Measurements from ENCODE around the gene PTCD2. TPM values are rescaled to one million over a fixed set of nuclear protein-coding genes. Genes with fewer than 3 reads are reported as not detected.

The PTCD2 gene
- total RNA-seq, 1 experiment from 2014 or later, result 24.9 TPM

- Histone ChIP-seq H3K79me2 (ENCODE audit: low read length) (peaks cover 81% of the 10 kb centered on the region), H3K9ac (ENCODE audit: low read length) (no peak overlapping the region), H3K9me3 (ENCODE audit: low read length) (no peaks in the 10 kb centered on the region), H3K4me2 (ENCODE audit: low read depth, low read length, poor library complexity, severe bottlenecking) (no peak overlapping the region), H3K27me3 (ENCODE audit: low read length) (no peaks in the 10 kb centered on the region), H4K20me1 (ENCODE audit: insufficient read depth, low read depth, low read length) (no peaks in the 10 kb centered on the region), H3K4me1 (ENCODE audit: low read length) (peaks cover 36% of the 10 kb centered on the region), H3K27ac (ENCODE audit: low read length) (peak overlapping the region; percentile 47), H3K9me2 (replicated peaks; ENCODE audit: insufficient read depth, low read length) (no peaks in the 10 kb centered on the region), H2AFZ (ENCODE audit: low read length) (no peak overlapping the region), H3K36me3 (ENCODE audit: insufficient read depth, low read length) (peaks cover 32% of the 10 kb centered on the region), H3K4me3 (ENCODE audit: low read length) (no peak overlapping the region)
- no peak for DNase-seq
These were observed 38.2 kb upstream of the PTCD2 start for GRCh38 chr5:72281764-72282499.

- no peak overlapping the region for H3K4me2 ChIP-seq (ENCODE audit: low read depth, low read length, poor library complexity, severe bottlenecking)
- H3K27ac ChIP-seq (ENCODE audit: low read length), result peak overlapping the region; percentile 51
- no peaks in the 10 kb centered on the region for H4K20me1 ChIP-seq (ENCODE audit: insufficient read depth, low read depth, low read length)
- DNase-seq, result no peak
- no peaks in the 10 kb centered on the region for H3K9me2 ChIP-seq (replicated peaks; ENCODE audit: insufficient read depth, low read length)
- no peaks in the 10 kb centered on the region for H3K9me3 ChIP-seq (ENCODE audit: low read length)
- H3K9ac ChIP-seq (ENCODE audit: low read length), result peak overlapping the region; percentile 7; the same call in 1 of the 2 replicates
- peaks cover 38% of the 10 kb centered on the region for H3K4me1 ChIP-seq (ENCODE audit: low read length)
- H2AFZ ChIP-seq (ENCODE audit: low read length), result no peak overlapping the region
- no peaks in the 10 kb centered on the region for H3K27me3 ChIP-seq (ENCODE audit: low read length)
- H3K79me2 ChIP-seq (ENCODE audit: low read length), result peaks cover 76% of the 10 kb centered on the region
- no peak overlapping the region for H3K4me3 ChIP-seq (ENCODE audit: low read length)
- H3K36me3 ChIP-seq (ENCODE audit: insufficient read depth, low read length), result peaks cover 32% of the 10 kb centered on the region
These were observed 37.3 kb upstream of the PTCD2 start for GRCh38 chr5:72282878-72283277.

GRCh38 chr5:72283358-72283757, 36.8 kb upstream of the PTCD2 start:
- Histone ChIP-seq H3K9me3 (ENCODE audit: low read length) (no peaks in the 10 kb centered on the region), H4K20me1 (ENCODE audit: insufficient read depth, low read depth, low read length) (no peaks in the 10 kb centered on the region), H3K36me3 (ENCODE audit: insufficient read depth, low read length) (peaks cover 32% of the 10 kb centered on the region), H3K27me3 (ENCODE audit: low read length) (no peaks in the 10 kb centered on the region), H3K27ac (ENCODE audit: low read length) (peak overlapping the region; percentile 51), H3K4me1 (ENCODE audit: low read length) (peaks cover 38% of the 10 kb centered on the region), H2AFZ (ENCODE audit: low read length) (no peak overlapping the region), H3K9me2 (replicated peaks; ENCODE audit: insufficient read depth, low read length) (no peaks in the 10 kb centered on the region), H3K4me2 (ENCODE audit: low read depth, low read length, poor library complexity, severe bottlenecking) (no peak overlapping the region), H3K4me3 (ENCODE audit: low read length) (no peak overlapping the region), H3K9ac (ENCODE audit: low read length) (no peak overlapping the region), H3K79me2 (ENCODE audit: low read length) (peaks cover 75% of the 10 kb centered on the region)
- DNase-seq, result no peak

GRCh38 chr5:72284559-72285423, 35.4 kb upstream of the PTCD2 start:
- 0 out of 2 replicates have a peak overlapping the region, but pooled peaks have one; percentile 4 for H3K4me3 ChIP-seq (ENCODE audit: low read length)
- peaks cover 28% of the 10 kb centered on the region for H3K36me3 ChIP-seq (ENCODE audit: insufficient read depth, low read length)
- H3K79me2 ChIP-seq (ENCODE audit: low read length), result peaks cover 75% of the 10 kb centered on the region
- no peaks in the 10 kb centered on the region for H4K20me1 ChIP-seq (ENCODE audit: insufficient read depth, low read depth, low read length)
- peak overlapping the region; percentile 83 for H3K27ac ChIP-seq (ENCODE audit: low read length)
- peak overlapping the region; percentile 24 for H3K9ac ChIP-seq (ENCODE audit: low read length)
- H3K4me2 ChIP-seq (ENCODE audit: low read depth, low read length, poor library complexity, severe bottlenecking), result peak overlapping the region; percentile 52
- no peaks in the 10 kb centered on the region for H3K27me3 ChIP-seq (ENCODE audit: low read length)
- H3K4me1 ChIP-seq (ENCODE audit: low read length), result peaks cover 50% of the 10 kb centered on the region
- no peaks in the 10 kb centered on the region for H3K9me3 ChIP-seq (ENCODE audit: low read length)
- H2AFZ ChIP-seq (ENCODE audit: low read length), result no peak overlapping the region
- DNase-seq, result peak; percentile 66
- H3K9me2 ChIP-seq (replicated peaks; ENCODE audit: insufficient read depth, low read length), result no peaks in the 10 kb centered on the region

GRCh38 chr5:72285424-72285821, 34.8 kb upstream of the PTCD2 start:
- no peaks in the 10 kb centered on the region for H3K9me3 ChIP-seq (ENCODE audit: low read length)
- H3K27me3 ChIP-seq (ENCODE audit: low read length), result no peaks in the 10 kb centered on the region
- peaks cover 33% of the 10 kb centered on the region for H3K36me3 ChIP-seq (ENCODE audit: insufficient read depth, low read length)
- H3K27ac ChIP-seq (ENCODE audit: low read length), result peak overlapping the region; percentile 83
- DNase-seq, result no peak
- H3K4me2 ChIP-seq (ENCODE audit: low read depth, low read length, poor library complexity, severe bottlenecking), result peak overlapping the region; percentile 52
- peaks cover 56% of the 10 kb centered on the region for H3K4me1 ChIP-seq (ENCODE audit: low read length)
- H3K9ac ChIP-seq (ENCODE audit: low read length), result peak overlapping the region; percentile 24
- H4K20me1 ChIP-seq (ENCODE audit: insufficient read depth, low read depth, low read length), result no peaks in the 10 kb centered on the region
- no peak overlapping the region for H2AFZ ChIP-seq (ENCODE audit: low read length)
- H3K4me3 ChIP-seq (ENCODE audit: low read length), result 0 out of 2 replicates have a peak overlapping the region, but pooled peaks have one; percentile 4
- H3K79me2 ChIP-seq (ENCODE audit: low read length), result peaks cover 76% of the 10 kb centered on the region
- no peaks in the 10 kb centered on the region for H3K9me2 ChIP-seq (replicated peaks; ENCODE audit: insufficient read depth, low read length)

GRCh38 chr5:72286798-72287197, 33.4 kb upstream of the PTCD2 start:
- Histone ChIP-seq H4K20me1 (ENCODE audit: insufficient read depth, low read depth, low read length) (no peaks in the 10 kb centered on the region), H3K9ac (ENCODE audit: low read length) (no peak overlapping the region), H3K27ac (ENCODE audit: low read length) (peak overlapping the region; percentile 83), H3K36me3 (ENCODE audit: insufficient read depth, low read length) (peaks cover 31% of the 10 kb centered on the region), H3K79me2 (ENCODE audit: low read length) (peaks cover 63% of the 10 kb centered on the region), H2AFZ (ENCODE audit: low read length) (no peak overlapping the region), H3K27me3 (ENCODE audit: low read length) (no peaks in the 10 kb centered on the region), H3K4me1 (ENCODE audit: low read length) (peaks cover 66% of the 10 kb centered on the region), H3K4me2 (ENCODE audit: low read depth, low read length, poor library complexity, severe bottlenecking) (no peak overlapping the region), H3K4me3 (ENCODE audit: low read length) (no peak overlapping the region), H3K9me3 (ENCODE audit: low read length) (no peaks in the 10 kb centered on the region), H3K9me2 (replicated peaks; ENCODE audit: insufficient read depth, low read length) (no peaks in the 10 kb centered on the region)
- no peak for DNase-seq

- Histone ChIP-seq H3K4me2 (ENCODE audit: low read depth, low read length, poor library complexity, severe bottlenecking) (no peak overlapping the region), H3K4me3 (ENCODE audit: low read length) (no peak overlapping the region), H4K20me1 (ENCODE audit: insufficient read depth, low read depth, low read length) (no peaks in the 10 kb centered on the region), H3K79me2 (ENCODE audit: low read length) (peaks cover 71% of the 10 kb centered on the region), H3K9me2 (replicated peaks; ENCODE audit: insufficient read depth, low read length) (no peaks in the 10 kb centered on the region), H3K4me1 (ENCODE audit: low read length) (peaks cover 82% of the 10 kb centered on the region), H3K9me3 (ENCODE audit: low read length) (no peaks in the 10 kb centered on the region), H3K36me3 (ENCODE audit: insufficient read depth, low read length) (peaks cover 20% of the 10 kb centered on the region; the same call in 1 of the 2 replicates), H3K27me3 (ENCODE audit: low read length) (no peaks in the 10 kb centered on the region), H2AFZ (ENCODE audit: low read length) (no peak overlapping the region), H3K27ac (ENCODE audit: low read length) (peak overlapping the region; percentile 93), H3K9ac (ENCODE audit: low read length) (no peak overlapping the region)
- no peak for DNase-seq
These were observed 31.2 kb upstream of the PTCD2 start for GRCh38 chr5:72288924-72289323.
